Upper lobe of left lung (tissue), 6 donors: Measurements from ENCODE around the gene PRKCZ. TPM values are rescaled to one million over a fixed set of nuclear protein-coding genes. Genes with fewer than 3 reads are reported as not detected.
"Not testable (repeated sequence)": the region's sequence is repeated elsewhere in the genome, so short reads cannot be mapped to it uniquely, and the experiment has no call there.

Source experiments
- ATAC-seq, 2 donors: fragments of 200-7000 bp; cut with Tn5 transposase; one replicate each; pipeline ENCODE4 v1.9.1; 2022; ENCODE audit warnings: mild to moderate bottlenecking in 2 of 2, moderate library complexity in 2 of 2; ENCODE audit not compliant: low FRiP score in 2 of 2
- DNase-seq, 2 donors: peaks; one replicate each; pipeline ENCODE4 v3.0.0-alpha.2; 2019 to 2020
- H3K27ac ChIP-seq, 4 donors: fragments of 200-600 bp; sonication (generic); one replicate each; pipeline ENCODE4 v1.5.1; 2016 to 2019
- H3K27me3 ChIP-seq, 4 donors: fragments of 200-600 bp; sonication (generic); one replicate each; pipeline ENCODE4 v1.5.1; 2017 to 2019
- H3K36me3 ChIP-seq, 4 donors: fragments of 200-600 bp; sonication (generic); one replicate each; pipeline ENCODE4 v1.5.1; 2016 to 2019
- H3K4me1 ChIP-seq, 4 donors: fragments of 200-600 bp; sonication (generic); one replicate each; pipeline ENCODE4 v1.5.1; 2018 to 2019
- H3K4me3 ChIP-seq, 4 donors: fragments of 200-600 bp; sonication (generic); one replicate each; pipeline ENCODE4 v1.5.1; 2017 to 2019; ENCODE audit warnings: mild to moderate bottlenecking in 2 of 4, moderate library complexity in 1 of 4
- H3K9me3 ChIP-seq, 4 donors: fragments of 200-600 bp; sonication (generic); one replicate each; pipeline ENCODE4 v1.5.1; 2018 to 2019
- CTCF ChIP-seq, 6 experiments: fragments of 450-650 bp in 4 of 6; fragments of 200-600 bp in 2 of 6; sonication (generic) in 2 of 6; IDR thresholded peaks; one replicate each; pipeline ENCODE4 v1.5.1; 2016 to 2019; ENCODE audit warnings: antibody characterized with exemption in 6 of 6
- EP300 ChIP-seq, 4 donors: sonication (generic); formaldehyde crosslinking; IDR thresholded peaks; one replicate each; pipeline ENCODE4 v1.5.1; 2017; ENCODE audit warnings: antibody characterized with exemption in 4 of 4, control low read depth in 2 of 4
- POLR2A ChIP-seq, 4 donors: fragments of 450-650 bp; IDR thresholded peaks; one replicate each; pipeline ENCODE4 v1.5.1; 2016 to 2017; ENCODE audit warnings: antibody characterized with exemption in 4 of 4, mild to moderate bottlenecking in 2 of 4
- POLR2AphosphoS5 ChIP-seq, 2 donors: sonication (generic); formaldehyde crosslinking; IDR thresholded peaks; one replicate each; pipeline ENCODE4 v1.5.1; 2017; ENCODE audit warnings: antibody characterized with exemption in 2 of 2
- WGBS, 2 donors: methylation state at CpG; one replicate each; pipeline ENCODE4 v1.1.5; 2017 to 2018; 5-methylcytosine and 5-hydroxymethylcytosine counted together
- total RNA-seq, 6 donors: library from RNA; depleted of rRNA in 4 of 6; stranded (reverse); fragments of >200 nt in 4 of 6; gene quantifications; one replicate each; pipeline versions ENCODE4 v1.1.0 to v1.2.1, GENCODE V29; 2016 to 2021
- donor health status: DM: no; HTN: no; CAD: no; lungs with moderate emphysema.
- donor health status: DM: no; HTN: yes; CAD: no; lungs with severe emphysema.

PRKCZ gene
- total RNA-seq, 6 donors from 2014 or later = 107 to 169 (median 138) TPM

GRCh38 chr1:2137257-2138121 is 87.3 kb downstream of the PRKCZ start:
- H3K4me1 ChIP-seq = peaks cover 16 to 71% (median 47%) of the 10 kb centered on the region in 4 donors
- WGBS, 2 donors = 62 to 81% methylated on average over 26 to 29 of the region's 29 CpGs
- peak in 1 of 2 donors; percentile 79 for DNase-seq

GRCh38 chr1:2139156-2139555 is 88.9 kb downstream of the PRKCZ start:
- not testable (repeated sequence) for DNase-seq, H3K4me3 ChIP-seq, H3K9me3 ChIP-seq, ATAC-seq, H3K36me3 ChIP-seq, H3K27me3 ChIP-seq
- H3K27ac ChIP-seq = peak overlapping the region; percentile 41 to 87 (median 78)
- WGBS, 2 donors = 76 to 79% methylated on average over 13 of the region's 13 CpGs
- H3K4me1 ChIP-seq = peaks cover 8 to 59% (median 37%) of the 10 kb centered on the region in 4 donors

More at GRCh38 chr1:2137257-2138121, 87.3 kb downstream of the PRKCZ start:
- no peaks in the 10 kb centered on the region for H3K9me3 ChIP-seq
- no peaks in the 10 kb centered on the region for H3K27me3 ChIP-seq
- peak overlapping the region; percentile 81 to 92 (median 87) for H3K27ac ChIP-seq
- TF ChIP-seq EP300 (IDR thresholded peaks at IDR 0.05) (peak in 2 of 4 donors; percentile 73), CTCF (IDR thresholded peaks at IDR 0.05) (no peak), POLR2AphosphoS5 (IDR thresholded peaks at IDR 0.05) (peak; percentile 46 to 52), POLR2A (IDR thresholded peaks at IDR 0.05) (no peak)
- peak in 1 of 2 donors; percentile 70 for ATAC-seq
- H3K36me3 ChIP-seq = peaks cover 0 to 3% (median 1%) of the 10 kb centered on the region in 4 donors
- no peak overlapping the region for H3K4me3 ChIP-seq

- WGBS, 2 donors = 69 to 83% methylated on average over 4 of the region's 4 CpGs
- Histone ChIP-seq H3K4me1 (peaks cover 5 to 41% (median 22%) of the 10 kb centered on the region in 4 donors), H3K27ac (no peak overlapping the region), H3K27me3 (no peaks in the 10 kb centered on the region), H3K9me3 (no peaks in the 10 kb centered on the region), H3K36me3 (peaks cover 0 to 13% (median 4%) of the 10 kb centered on the region in 4 donors), H3K4me3 (no peak overlapping the region)
- DNase-seq (no peak), ATAC-seq (no peak)
- TF ChIP-seq CTCF (IDR thresholded peaks at IDR 0.05) (no peak), EP300 (IDR thresholded peaks at IDR 0.05) (no peak), POLR2A (IDR thresholded peaks at IDR 0.05) (no peak), POLR2AphosphoS5 (IDR thresholded peaks at IDR 0.05) (no peak)
Observed at GRCh38 chr1:2141025-2141424, 90.8 kb downstream of the PRKCZ start.

- no peak for TF ChIP-seq POLR2A (IDR thresholded peaks at IDR 0.05)
- peaks cover 10 to 19% (median 13%) of the 10 kb centered on the region in 4 donors for H3K4me1 ChIP-seq
- no peaks in the 10 kb centered on the region for H3K9me3 ChIP-seq
- 95 to 97% methylated on average over 14 to 23 of the region's 30 CpGs for WGBS, 2 donors
- H3K36me3 ChIP-seq = peaks cover 0 to 27% (median 11%) of the 10 kb centered on the region in 4 donors
- no peak overlapping the region for H3K4me3 ChIP-seq
- H3K27ac ChIP-seq = no peak overlapping the region
- H3K27me3 ChIP-seq = no peaks in the 10 kb centered on the region
- ATAC-seq = peak in 1 of 2 donors; percentile 17
- DNase-seq = peak in 1 of 2 donors; percentile 81
Observed at GRCh38 chr1:2143814-2144500, 93.7 kb downstream of the PRKCZ start.

- no peak for ATAC-seq
- no peak overlapping the region for H3K4me3 ChIP-seq
- no peaks in the 10 kb centered on the region for H3K27me3 ChIP-seq
- 92 to 95% methylated on average over 10 to 14 of the region's 15 CpGs for WGBS, 2 donors
- TF ChIP-seq CTCF (IDR thresholded peaks at IDR 0.05) = no peak
- no peak for DNase-seq
- H3K27ac ChIP-seq = no peak overlapping the region
- H3K36me3 ChIP-seq = peaks cover 0 to 33% (median 13%) of the 10 kb centered on the region in 4 donors
- H3K4me1 ChIP-seq = peaks cover 4 to 20% (median 17%) of the 10 kb centered on the region in 4 donors
- no peaks in the 10 kb centered on the region for H3K9me3 ChIP-seq
Observed at GRCh38 chr1:2144501-2145090, 94.4 kb downstream of the PRKCZ start.
